IPS-18a (cell line): ENCODE results near the gene PWWP2B.

Source experiments
- H3K27ac ChIP-seq: one replicate; pipeline ENCODE4 v1.5.1; 2013; ENCODE audit warnings: low read length
- H3K27me3 ChIP-seq: one replicate; pipeline ENCODE4 v1.6.1; 2013; ENCODE audit warnings: mild to moderate bottlenecking, low read length; ENCODE audit not compliant: control insufficient read depth, insufficient read depth
- H3K36me3 ChIP-seq: one replicate; pipeline ENCODE4 v1.6.1; 2013; ENCODE audit warnings: low read depth, low read length; ENCODE audit not compliant: control insufficient read depth
- H3K4me1 ChIP-seq: one replicate; pipeline ENCODE4 v1.6.1; 2013; ENCODE audit warnings: low read depth, low read length; ENCODE audit not compliant: control insufficient read depth
- H3K4me3 ChIP-seq: one replicate; pipeline ENCODE4 v1.5.1; 2013; ENCODE audit warnings: low read length
- H3K9ac ChIP-seq: one replicate; pipeline ENCODE4 v1.6.1; 2013; ENCODE audit warnings: mild to moderate bottlenecking, low read length, moderate library complexity
- H3K9me3 ChIP-seq: one replicate; pipeline ENCODE4 v1.6.1; 2013; ENCODE audit warnings: low read depth, low read length; ENCODE audit not compliant: control insufficient read depth

Gene PWWP2B

DNA sequence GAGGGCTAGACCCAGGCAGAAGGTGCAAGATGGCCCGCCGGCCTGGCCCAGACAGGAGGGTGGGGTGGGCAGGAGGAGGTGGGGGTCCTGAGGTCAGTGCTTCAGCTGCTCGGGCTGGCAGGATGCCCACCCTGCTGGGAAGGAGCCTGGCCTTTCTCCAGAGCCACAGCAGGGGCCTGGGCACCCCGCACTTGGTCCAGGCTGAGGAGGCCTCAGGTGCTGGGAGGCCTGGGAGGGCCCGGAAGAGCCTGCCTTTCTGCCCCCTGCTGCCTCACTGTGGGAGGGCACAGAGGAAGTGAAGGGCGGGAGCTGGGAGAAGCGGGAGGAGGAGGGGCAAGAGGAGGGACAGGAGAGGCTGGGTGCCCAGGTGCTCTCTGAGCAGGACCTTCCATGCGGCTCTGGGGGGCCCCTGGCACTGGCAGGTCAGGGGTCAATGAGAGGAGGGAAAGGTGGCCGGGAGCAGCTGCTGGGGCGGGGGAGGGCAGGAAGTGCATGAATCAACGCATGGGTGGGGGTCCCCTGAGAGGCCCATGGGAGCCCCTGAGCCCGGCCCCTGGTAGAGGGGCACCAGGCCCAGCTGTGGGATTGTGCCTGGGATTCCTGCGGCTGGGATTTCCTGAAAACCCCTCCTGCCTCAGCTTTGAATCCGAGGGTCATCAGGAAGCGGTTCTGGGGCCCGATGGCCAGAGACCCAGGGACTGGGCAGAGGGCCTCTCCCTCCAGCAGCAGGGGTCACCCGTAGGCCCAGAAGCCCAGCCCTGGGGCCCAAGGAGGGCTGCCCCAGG lies 49.9 kb downstream of the PWWP2B start:
- H3K9ac ChIP-seq: no peak overlapping the region

GRCh38 chr10:132447446-132448247 lies 50.6 kb downstream of the PWWP2B start:
- H3K9me3 ChIP-seq: no peaks in the 10 kb centered on the region
- no peaks in the 10 kb centered on the region for H3K27me3 ChIP-seq
- H3K4me3 ChIP-seq: no peak overlapping the region
- no peak overlapping the region for H3K27ac ChIP-seq
- H3K4me1 ChIP-seq: peaks cover 15% of the 10 kb centered on the region
- H3K36me3 ChIP-seq: no peaks in the 10 kb centered on the region
- H3K9ac ChIP-seq: no peak overlapping the region

More for the DNA sequence above, 49.9 kb downstream of the PWWP2B start:
- Histone ChIP-seq H3K9me3 (no peaks in the 10 kb centered on the region), H3K27ac (no peak overlapping the region), H3K36me3 (no peaks in the 10 kb centered on the region), H3K4me3 (no peak overlapping the region), H3K4me1 (peaks cover 15% of the 10 kb centered on the region), H3K27me3 (no peaks in the 10 kb centered on the region)

DNA sequence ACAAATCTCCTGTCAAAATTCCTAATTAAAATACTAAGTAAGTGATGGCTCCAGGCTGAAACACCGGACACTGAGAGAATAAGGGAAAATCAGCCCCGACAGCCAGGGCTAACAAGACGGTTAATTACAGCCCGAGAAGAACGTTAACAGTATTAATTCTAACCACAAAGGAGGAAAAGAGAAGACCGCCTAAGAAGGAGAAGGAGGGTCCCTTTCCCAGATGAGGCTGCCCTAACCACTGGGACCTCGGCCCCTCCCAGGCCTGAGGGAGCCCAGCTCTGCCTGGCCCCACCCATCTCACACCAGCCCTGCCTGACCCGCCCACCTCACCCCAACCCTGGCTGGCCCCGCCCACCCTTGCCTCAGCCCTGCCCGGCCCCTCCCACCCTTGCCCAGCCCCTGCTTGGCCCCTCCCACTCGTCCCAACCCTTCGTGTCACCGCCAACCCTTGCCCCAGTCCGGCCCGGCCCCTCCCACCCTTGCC lies 51.3 kb downstream of the PWWP2B start:
- H3K9ac ChIP-seq: no peak overlapping the region
- no peaks in the 10 kb centered on the region for H3K27me3 ChIP-seq
- H3K27ac ChIP-seq: no peak overlapping the region
- H3K4me1 ChIP-seq: peaks cover 15% of the 10 kb centered on the region
- H3K9me3 ChIP-seq: no peaks in the 10 kb centered on the region
- no peaks in the 10 kb centered on the region for H3K36me3 ChIP-seq
- no peak overlapping the region for H3K4me3 ChIP-seq

GRCh38 chr10:132449051-132449810 lies 52.2 kb downstream of the PWWP2B start:
- H3K4me3 ChIP-seq: no peak overlapping the region
- H3K27ac ChIP-seq: no peak overlapping the region
- no peak overlapping the region for H3K9ac ChIP-seq
- no peaks in the 10 kb centered on the region for H3K36me3 ChIP-seq
- no peaks in the 10 kb centered on the region for H3K27me3 ChIP-seq
- H3K9me3 ChIP-seq: no peaks in the 10 kb centered on the region
- H3K4me1 ChIP-seq: peaks cover 15% of the 10 kb centered on the region

DNA sequence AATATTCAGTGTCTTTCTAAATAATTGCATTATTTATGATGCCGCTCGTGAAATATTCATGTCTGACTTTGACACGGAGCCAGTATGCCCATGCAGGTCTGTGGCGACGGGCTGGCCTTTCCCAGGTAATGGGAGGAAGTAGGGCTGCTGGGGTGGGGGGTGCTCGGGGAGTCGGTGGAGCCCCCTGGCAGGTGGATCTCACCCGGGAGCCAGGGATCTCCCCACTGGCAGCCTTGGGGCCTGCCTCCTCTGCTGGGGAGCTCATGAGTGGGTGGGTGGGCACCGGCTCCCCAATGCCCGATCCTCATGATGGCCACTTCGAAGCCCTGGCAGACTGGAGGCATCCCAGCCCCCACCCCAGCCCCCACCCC lies 52.8 kb downstream of the PWWP2B start:
- H3K27ac ChIP-seq: no peak overlapping the region
- H3K27me3 ChIP-seq: no peaks in the 10 kb centered on the region
- H3K9me3 ChIP-seq: no peaks in the 10 kb centered on the region
- H3K4me1 ChIP-seq: peaks cover 15% of the 10 kb centered on the region
- H3K4me3 ChIP-seq: no peak overlapping the region
- no peaks in the 10 kb centered on the region for H3K36me3 ChIP-seq
- no peak overlapping the region for H3K9ac ChIP-seq

DNA sequence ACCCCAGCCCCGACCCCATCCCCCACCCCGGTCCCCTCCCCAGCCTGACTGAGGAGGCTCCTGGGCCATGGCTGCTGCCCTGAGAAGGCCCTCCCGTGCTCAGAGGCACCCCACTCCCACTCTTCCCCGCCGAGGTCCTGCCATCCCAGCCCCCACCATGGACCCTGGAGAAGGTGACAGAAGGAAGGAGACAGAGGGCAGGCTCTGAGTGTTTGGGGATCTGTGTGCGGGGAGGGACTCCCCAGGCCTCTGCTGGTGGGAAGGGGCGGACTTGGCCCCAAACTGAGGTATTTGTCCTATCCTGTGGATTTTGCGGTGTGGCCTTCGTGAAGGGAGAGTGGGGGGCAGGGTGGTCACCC lies 53.4 kb downstream of the PWWP2B start:
- Histone ChIP-seq H3K4me3 (no peak overlapping the region), H3K27ac (no peak overlapping the region), H3K4me1 (peaks cover 8% of the 10 kb centered on the region), H3K36me3 (no peaks in the 10 kb centered on the region), H3K27me3 (no peaks in the 10 kb centered on the region), H3K9ac (no peak overlapping the region), H3K9me3 (no peaks in the 10 kb centered on the region)

DNA sequence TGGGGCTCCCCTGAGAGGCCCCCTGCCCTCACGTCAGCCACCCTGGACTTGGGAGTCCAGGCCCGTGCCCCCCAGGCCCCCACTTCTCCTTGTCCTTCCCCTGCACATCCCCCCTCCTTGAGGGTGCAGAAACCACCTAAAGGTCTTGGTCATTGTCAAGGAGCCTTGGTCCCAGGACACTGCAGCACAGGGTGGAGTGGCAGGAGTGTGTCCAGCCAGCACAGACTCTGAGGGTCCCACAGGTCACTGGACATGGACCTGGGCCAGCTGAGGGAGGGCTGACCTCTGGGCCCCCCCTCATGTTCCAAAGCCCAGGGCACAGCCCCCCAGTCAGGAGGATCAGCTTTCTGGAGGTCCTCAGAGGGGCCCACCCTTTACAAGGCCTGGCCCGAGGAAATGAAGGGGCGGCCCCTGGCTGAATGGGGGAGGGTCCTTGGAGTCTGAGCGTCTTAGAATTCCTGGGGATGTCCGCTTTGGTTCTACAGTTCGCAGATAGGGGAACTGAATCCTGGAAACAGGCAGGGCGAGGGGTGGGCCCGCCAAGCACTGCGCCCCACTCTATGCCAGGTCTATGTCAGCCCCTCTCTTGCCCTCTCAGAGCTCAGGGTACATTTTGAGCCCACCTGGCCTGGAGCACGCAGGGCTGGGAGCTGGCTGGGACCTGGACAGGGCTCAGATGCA lies 54.0 kb downstream of the PWWP2B start:
- no peak overlapping the region for H3K27ac ChIP-seq
- no peaks in the 10 kb centered on the region for H3K36me3 ChIP-seq
- no peaks in the 10 kb centered on the region for H3K27me3 ChIP-seq
- no peaks in the 10 kb centered on the region for H3K9me3 ChIP-seq
- H3K9ac ChIP-seq: no peak overlapping the region
- H3K4me3 ChIP-seq: no peak overlapping the region
- peaks cover 7% of the 10 kb centered on the region for H3K4me1 ChIP-seq

DNA sequence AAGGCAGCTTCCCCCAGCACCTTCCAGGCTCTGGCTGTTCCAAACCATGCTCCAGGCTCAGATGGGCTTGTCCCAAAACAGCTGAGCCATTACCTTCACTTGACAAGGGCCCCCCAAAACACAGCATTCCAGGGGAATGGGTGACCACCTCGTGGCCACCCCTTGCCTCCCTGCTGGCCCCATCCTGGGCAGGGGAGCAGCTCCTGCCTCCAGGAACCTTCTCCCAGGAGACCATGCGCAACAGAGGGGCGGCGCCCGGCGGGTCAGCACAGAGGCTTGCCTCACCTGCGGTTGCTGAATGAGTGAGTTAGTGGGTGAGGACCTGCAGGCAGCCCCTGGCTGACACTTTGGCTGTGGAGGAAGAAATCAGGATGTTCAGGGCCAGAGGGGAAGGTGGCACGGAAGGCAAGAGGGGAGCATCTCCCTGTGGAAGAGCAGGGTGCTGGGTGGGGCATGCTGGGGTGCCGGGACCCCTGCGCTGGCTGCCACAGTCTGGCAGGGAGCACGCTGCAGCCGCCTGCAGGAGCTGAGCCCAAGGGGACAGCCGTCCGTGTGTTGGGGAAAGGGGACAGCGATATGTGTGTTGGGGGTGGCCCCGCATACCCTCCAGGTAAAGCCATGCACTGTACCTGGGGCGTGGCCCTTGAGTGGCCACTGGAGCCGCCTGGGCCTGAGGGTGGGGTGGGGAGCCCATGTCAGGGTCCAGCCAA lies 54.7 kb downstream of the PWWP2B start:
- Histone ChIP-seq H3K27me3 (no peaks in the 10 kb centered on the region), H3K9ac (no peak overlapping the region), H3K36me3 (no peaks in the 10 kb centered on the region), H3K9me3 (no peaks in the 10 kb centered on the region), H3K27ac (no peak overlapping the region), H3K4me1 (peaks cover 7% of the 10 kb centered on the region), H3K4me3 (no peak overlapping the region)

- Histone ChIP-seq H3K4me1 (peaks cover 5% of the 10 kb centered on the region), H3K4me3 (no peak overlapping the region), H3K27ac (no peak overlapping the region), H3K9ac (no peak overlapping the region), H3K36me3 (no peaks in the 10 kb centered on the region), H3K27me3 (no peaks in the 10 kb centered on the region), H3K9me3 (no peaks in the 10 kb centered on the region)
Measured at GRCh38 chr10:132452216-132452650, 55.2 kb downstream of the PWWP2B start.

DNA sequence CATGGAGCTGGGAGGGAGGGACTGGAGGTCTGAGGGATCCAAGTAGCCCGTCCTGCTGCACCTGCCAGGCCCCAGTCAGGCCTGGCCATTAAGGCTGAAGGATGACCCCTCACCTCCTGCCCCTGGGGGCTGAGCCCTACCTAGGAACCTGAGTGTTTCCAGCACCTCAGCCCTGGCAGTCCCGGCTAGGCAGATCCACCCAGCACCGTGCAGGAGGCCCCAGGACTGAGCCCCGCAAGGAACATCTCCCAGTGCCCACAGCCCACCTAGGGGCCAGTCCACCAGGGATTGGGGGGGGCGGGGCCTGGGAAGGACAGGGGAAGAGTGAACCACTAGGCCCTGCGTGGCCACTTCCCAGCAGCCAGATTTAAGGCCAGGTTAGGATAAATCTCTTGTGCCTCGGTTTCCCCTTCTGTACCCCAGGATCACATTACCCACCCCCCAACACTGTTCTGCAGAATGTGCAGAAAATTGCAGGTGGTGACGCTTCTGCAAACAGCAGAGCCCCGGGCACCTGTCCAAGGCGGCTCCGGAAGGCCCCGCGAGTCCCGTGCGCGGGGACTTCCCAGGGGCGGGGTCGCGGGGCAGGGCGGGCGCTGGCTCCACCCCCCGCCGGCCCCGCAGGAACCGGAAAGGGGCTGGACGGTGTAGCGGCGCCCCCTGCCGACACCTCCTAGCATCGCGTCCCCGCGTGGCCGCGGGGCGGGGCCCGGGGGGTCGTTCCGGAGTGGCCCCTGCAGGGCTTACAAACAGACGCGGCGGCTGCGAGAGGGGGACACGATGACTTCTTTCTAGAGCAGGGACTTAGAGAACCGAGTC lies 55.9 kb downstream of the PWWP2B start:
- H3K4me1 ChIP-seq: no peaks in the 10 kb centered on the region
- no peaks in the 10 kb centered on the region for H3K27me3 ChIP-seq
- H3K4me3 ChIP-seq: peak overlapping the region; percentile 27
- H3K27ac ChIP-seq: no peak overlapping the region
- H3K9me3 ChIP-seq: no peaks in the 10 kb centered on the region
- no peaks in the 10 kb centered on the region for H3K36me3 ChIP-seq
- H3K9ac ChIP-seq: no peak overlapping the region
